GM10248 (cell line): ENCODE measurements around the gene KRT83.

Source experiments
- CTCF ChIA-PET: fragments of 300-600 bp; sonication (Branson Sonifier 250); formaldehyde crosslinking; extraction: SDS; loops from one replicate; lab custom pipeline; 2021; ENCODE audit warnings: antibody characterized with exemption; lab: Yijun Ruan, JAX
- POLR2A ChIA-PET: fragments of 350-650 bp; sonication (Branson Sonifier 250); formaldehyde crosslinking; extraction: SDS; loops from one replicate; lab custom pipeline; 2020; ENCODE audit warnings: antibody characterized with exemption; lab: Yijun Ruan, JAX
- DNase-seq: peaks from one replicate; pipeline ENCODE4 v3.0.0; 2012; ENCODE audit errors: extremely low spot score
- TF ChIP-seq, protein P1 (sequence below): IDR thresholded peaks from 2 replicates; pipeline ENCODE4 v1.5.1; 2012; ENCODE audit warnings: mild to moderate bottlenecking, low read depth; ENCODE audit errors: extremely low read depth, missing control alignments, control extremely low read depth

Gene KRT83

DNA sequence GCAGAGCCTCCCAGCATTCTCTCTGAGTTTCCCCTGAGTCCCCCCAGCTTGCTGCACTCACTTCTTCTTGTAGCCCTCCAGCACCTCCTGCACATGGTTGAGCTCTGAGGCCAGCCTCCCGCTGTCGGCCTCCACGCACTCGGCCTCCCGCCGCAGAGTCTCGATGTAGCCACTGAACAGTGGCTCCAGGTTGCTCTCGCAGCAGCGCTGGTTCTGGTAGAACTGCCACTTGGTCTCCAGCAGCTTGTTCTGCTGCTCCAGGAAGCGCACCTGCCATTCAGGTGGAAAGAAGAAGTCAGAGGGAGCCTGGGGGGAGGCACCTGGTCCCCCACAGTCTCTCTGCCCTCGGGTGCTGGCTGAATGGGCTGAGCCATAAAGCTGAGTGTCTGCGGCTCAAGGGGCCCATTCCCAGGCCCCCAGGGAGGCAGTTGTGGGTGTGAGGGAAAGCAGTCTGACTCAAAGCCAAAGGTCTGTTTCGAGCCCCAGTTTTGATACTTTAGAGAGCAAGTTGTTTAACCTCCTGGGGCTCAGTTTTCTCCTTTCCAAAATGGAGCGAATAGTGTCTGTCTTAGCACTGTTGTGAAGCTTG lies 43.8 kb upstream of the KRT83 start:
- POLR2A ChIA-PET, result no interaction called here
- TF ChIP-seq, protein P1, sequence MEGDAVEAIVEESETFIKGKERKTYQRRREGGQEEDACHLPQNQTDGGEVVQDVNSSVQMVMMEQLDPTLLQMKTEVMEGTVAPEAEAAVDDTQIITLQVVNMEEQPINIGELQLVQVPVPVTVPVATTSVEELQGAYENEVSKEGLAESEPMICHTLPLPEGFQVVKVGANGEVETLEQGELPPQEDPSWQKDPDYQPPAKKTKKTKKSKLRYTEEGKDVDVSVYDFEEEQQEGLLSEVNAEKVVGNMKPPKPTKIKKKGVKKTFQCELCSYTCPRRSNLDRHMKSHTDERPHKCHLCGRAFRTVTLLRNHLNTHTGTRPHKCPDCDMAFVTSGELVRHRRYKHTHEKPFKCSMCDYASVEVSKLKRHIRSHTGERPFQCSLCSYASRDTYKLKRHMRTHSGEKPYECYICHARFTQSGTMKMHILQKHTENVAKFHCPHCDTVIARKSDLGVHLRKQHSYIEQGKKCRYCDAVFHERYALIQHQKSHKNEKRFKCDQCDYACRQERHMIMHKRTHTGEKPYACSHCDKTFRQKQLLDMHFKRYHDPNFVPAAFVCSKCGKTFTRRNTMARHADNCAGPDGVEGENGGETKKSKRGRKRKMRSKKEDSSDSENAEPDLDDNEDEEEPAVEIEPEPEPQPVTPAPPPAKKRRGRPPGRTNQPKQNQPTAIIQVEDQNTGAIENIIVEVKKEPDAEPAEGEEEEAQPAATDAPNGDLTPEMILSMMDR, result no peak
- no peak for DNase-seq
- CTCF ChIA-PET, result interaction anchor here (1.3 kb wide), 1 partner anchor 9 kb away, joined by 4 read pairs; no protein-coding TSS in a partner anchor

DNA sequence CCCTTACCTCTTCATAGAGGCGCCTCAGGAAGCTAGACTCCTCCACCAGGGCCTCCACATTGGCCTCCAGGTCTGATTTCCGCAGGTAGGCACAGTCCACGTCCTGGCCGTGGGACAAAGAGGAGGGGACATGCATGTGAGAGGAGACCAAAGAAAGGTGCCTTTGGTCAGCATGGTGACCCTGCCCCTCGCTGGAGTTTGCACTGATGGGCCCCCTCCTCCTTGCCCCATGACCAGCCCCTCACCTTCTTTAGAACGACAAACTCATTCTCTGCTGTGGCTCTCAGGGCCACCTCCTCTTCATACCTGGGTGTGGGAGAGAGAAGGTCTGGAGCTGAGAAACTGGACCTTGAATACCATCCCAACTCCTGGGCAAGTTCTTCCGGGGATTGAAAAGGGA lies 42.9 kb upstream of the KRT83 start:
- TF ChIP-seq, protein P1, result no peak
- ChIA-PET CTCF (interaction anchor here (0.8 to 1.3 kb wide), 2 partner anchors 9 to 10 kb away, joined by 3 to 4 read pairs; no protein-coding TSS in a partner anchor), POLR2A (no interaction called here)
- no peak for DNase-seq

DNA sequence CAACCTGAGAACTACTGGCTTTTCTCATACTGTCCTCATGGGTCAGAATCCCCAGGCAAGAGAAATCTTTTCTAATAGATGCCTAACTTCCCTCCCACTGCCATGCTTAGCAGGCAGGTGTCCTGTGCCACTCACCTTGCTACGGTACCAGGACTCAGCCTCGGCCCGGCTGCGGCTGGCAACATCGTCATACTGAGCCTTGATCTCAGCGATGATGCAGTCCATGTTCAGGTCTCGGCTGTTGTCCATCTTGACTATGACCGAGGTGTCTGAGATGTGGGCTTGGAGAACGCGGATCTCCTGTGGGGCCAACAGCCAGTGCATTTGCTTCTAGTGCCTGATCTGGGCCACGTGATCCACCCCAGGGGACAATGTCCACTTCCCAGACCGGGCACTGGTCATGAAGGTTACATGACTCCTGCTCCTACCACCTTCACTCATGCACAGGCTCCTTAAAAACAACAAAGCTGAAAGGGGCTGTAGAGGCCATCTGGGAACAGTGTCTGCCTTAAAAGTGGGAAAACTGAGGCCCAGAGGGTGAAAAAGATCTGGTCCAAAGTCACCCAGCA lies 42.0 kb upstream of the KRT83 start:
- ChIA-PET CTCF (no interaction called here), POLR2A (no interaction called here)
- no peak for DNase-seq
- TF ChIP-seq, protein P1, result no peak

DNA sequence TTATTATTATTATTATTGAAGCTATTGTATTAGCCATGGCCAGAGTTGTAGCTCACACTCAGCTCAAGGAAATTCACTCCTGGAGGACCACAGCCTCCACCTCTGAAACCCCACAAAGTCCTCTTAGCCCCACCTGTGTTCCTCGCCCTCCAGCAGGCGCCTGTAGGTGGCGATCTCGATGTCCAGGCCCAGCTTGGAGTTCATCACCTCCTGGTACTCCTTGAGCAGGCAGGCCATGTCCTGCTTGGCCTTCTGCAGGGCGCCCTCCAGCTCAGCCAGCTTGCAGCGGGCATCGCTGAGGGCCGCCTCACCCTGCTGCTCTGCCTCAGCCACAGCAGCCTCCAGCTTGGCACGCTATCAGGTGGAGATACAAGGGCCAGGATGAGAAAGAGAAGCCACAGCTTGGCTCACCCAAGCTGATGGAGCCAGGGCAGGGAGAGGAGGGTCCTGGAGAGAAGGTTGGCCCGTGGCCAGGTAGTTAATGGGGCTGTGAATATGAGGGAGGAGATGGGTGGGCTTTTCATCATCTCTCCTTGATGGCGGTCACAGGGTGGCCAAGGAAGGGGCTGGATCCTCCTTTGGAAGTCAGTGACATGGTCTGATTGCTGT lies 41.0 kb upstream of the KRT83 start:
- ChIA-PET POLR2A (no interaction called here), CTCF (interaction anchor here (1.2 to 2.1 kb wide), 5 partner anchors 10 to 618 kb away, joined by 3 to 15 read pairs (median 7); no protein-coding TSS in a partner anchor)
- TF ChIP-seq, protein P1, result peak; percentile 6
- no peak for DNase-seq

DNA sequence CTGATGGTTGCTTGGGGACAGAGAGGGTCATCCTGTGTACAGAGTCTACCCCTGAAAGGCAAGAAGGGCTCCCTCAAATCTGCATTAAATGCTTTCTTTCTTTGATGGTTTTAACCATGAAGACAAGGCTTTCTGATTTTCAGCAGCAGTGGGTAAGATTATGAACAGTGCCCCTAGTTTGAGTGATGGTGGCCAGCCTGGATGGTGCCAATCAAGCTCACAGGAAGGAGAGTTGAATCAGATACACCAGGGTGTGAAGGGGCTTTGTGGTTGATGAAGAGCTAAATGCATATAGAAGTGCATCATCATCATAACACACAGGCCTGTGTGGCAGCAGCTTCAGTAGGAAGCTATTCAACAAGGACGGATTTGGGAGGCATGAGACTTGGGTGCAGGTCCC lies 40.4 kb upstream of the KRT83 start:
- DNase-seq, result no peak
- CTCF ChIA-PET, result interaction anchor here (0.7 to 2.1 kb wide), 11 partner anchors 9 to 619 kb away, joined by 3 to 15 read pairs (median 4); no protein-coding TSS in a partner anchor
- POLR2A ChIA-PET, result no interaction called here
- TF ChIP-seq, protein P1, result no peak

DNA sequence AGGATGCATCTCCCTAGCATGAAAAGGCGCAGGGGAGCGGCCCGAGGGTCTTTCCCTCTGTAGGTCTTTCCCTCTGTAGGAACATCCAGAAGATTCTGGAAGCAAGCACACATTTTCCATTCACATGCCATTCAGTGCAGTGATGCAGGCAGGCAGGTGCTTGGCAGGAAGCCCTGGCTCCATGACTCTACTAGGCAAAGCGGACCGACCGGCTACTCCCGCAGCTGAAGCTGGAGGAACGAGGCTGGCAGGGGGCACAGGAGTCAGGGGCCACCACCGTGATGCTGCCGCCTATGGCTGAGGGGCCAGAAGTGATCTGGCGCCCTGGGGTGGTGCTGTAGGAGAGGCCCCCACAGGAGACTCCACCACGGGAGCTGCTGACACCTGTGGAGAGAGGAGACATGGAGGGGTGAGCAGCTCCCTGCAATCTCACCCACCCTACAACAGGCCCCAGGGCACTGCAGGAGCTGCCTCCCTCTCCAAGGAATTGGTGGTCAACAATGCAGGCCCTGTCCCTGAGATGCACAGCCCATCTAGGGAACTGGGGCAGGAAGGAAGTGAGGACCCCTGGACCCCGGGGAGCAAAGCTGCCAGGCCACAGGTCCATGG lies 39.6 kb upstream of the KRT83 start:
- CTCF ChIA-PET, result interaction anchor here (0.7 to 2.1 kb wide), 12 partner anchors 8 to 620 kb away, joined by 3 to 15 read pairs (median 4); no protein-coding TSS in a partner anchor
- POLR2A ChIA-PET, result no interaction called here
- DNase-seq, result no peak
- TF ChIP-seq, protein P1, result no peak
